ENCODE data around the gene MRPL42. TPM values are rescaled to one million over a fixed set of nuclear protein-coding genes. Genes with fewer than 3 reads are reported as not detected.

The MRPL42 gene
- total and polyA plus RNA-seq, 2 of the 4 experiments (the other 2 are of a cell fraction): 64.2 to 90.7 TPM

DNA sequence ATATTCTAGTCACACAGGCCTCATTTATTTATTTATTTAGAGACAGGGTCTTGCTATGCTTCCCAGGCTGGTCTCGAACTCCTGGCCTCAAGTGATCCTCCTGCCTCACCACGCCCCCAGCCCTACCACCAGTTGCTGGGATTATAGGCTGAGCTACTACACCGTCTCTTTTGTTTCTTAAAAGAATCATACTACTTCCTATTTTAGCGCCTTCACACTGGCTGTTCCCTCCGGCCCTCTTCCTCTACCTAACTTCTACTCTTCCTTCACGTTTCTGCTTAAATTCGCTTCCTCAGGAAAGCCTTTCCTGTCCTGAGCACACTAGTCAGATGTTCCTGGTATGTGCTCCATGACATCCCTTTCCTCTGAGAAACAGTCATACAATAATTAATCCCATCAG, 6.4 kb upstream of the MRPL42 start:
- Histone ChIP-seq H3K56ac (ENCODE audit: extremely low read depth, insufficient read depth, low read length) (no peak overlapping the region), H3K27me3 (ENCODE audit: control insufficient read depth, insufficient read depth, low read length) (no peaks in the 10 kb centered on the region), H4K20me1 (ENCODE audit: insufficient read depth, low read length) (no peaks in the 10 kb centered on the region; the same call in 1 of the 2 replicates), H2BK15ac (ENCODE audit: low read depth, low read length) (no peak overlapping the region), H2AK5ac (ENCODE audit: low read depth, low read length) (no peak overlapping the region), H3K4me2 (ENCODE audit: low read depth, low read length) (no peak overlapping the region), H3K18ac (ENCODE audit: low read depth, low read length) (no peak overlapping the region), H3K9me3 (ENCODE audit: control insufficient read depth, insufficient read depth, low read length) (no peaks in the 10 kb centered on the region), H3K9me1 (ENCODE audit: insufficient read depth, low read length) (no peaks in the 10 kb centered on the region), H3K4me1 (ENCODE audit: control insufficient read depth, insufficient read depth, low read length) (no peaks in the 10 kb centered on the region), H4K8ac (ENCODE audit: low read depth in 2 of 2, low read length in 2 of 2) (no peak overlapping the region), H2BK120ac (ENCODE audit: low read depth, low read length) (no peak overlapping the region), H2AFZ (replicated peaks; ENCODE audit: low read length, poor library complexity) (no peak overlapping the region), H3K4ac (ENCODE audit: low read depth, low read length) (no peak overlapping the region), H3K36me3 (ENCODE audit: control insufficient read depth, insufficient read depth, low read length) (no peaks in the 10 kb centered on the region), H3K79me1 (ENCODE audit: low read depth in 1 of 2, low read length in 2 of 2) (no peaks in the 10 kb centered on the region), H2BK5ac (ENCODE audit: low read depth, low read length, poor library complexity, severe bottlenecking) (no peak overlapping the region), H3K27ac (ENCODE audit: insufficient read depth, low read length) (no peak overlapping the region), H4K91ac (ENCODE audit: insufficient read depth, low read depth, low read length) (no peak overlapping the region), H3K9ac (ENCODE audit: low read depth, low read length) (no peak overlapping the region), H2AK9ac (replicated peaks; ENCODE audit: low read depth, low read length, poor library complexity) (no peak overlapping the region), H3K14ac (replicated peaks; ENCODE audit: low read depth, low read length) (no peak overlapping the region), H3K4me3 (ENCODE audit: insufficient read depth, low read depth, low read length) (no peak overlapping the region), H3K23ac (ENCODE audit: low read depth, low read length) (no peak overlapping the region), H2BK20ac (ENCODE audit: low read depth, low read length) (no peak overlapping the region), H4K5ac (ENCODE audit: low read depth, low read length) (no peak overlapping the region)
- BruUV-seq (replicated peaks): no TSS peak
- ChIA-PET CTCF (interaction anchor here (0.8 kb wide), 1 partner anchor 11 kb away, joined by 3 read pairs; no protein-coding TSS in a partner anchor), POLR2A (ENCODE audit: unreplicated experiment) (no interaction called here)
- TF ChIP-seq RAD21 (IDR thresholded peaks at IDR 0.05; ENCODE audit: low read length) (no peak), POLR2A (IDR thresholded peaks at IDR 0.05; ENCODE audit: low read depth, low read length) (no peak), RCOR1 (IDR thresholded peaks at IDR 0.05; ENCODE audit: insufficient replicate concordance, low read length) (no peak), MAFK (IDR thresholded peaks at IDR 0.05; ENCODE audit: low read depth, low read length) (no peak)
- DNase-seq (no peak), ATAC-seq (ENCODE audit: low read depth) (no peak)
- intact Hi-C loops (cut with micrococcal nuclease): no loop called here
- 76% methylated on average over 4 of the region's 7 CpGs; no CpG with 5 or more reads in 1 of the 2 experiments for WGBS, 2 experiments (ENCODE audit: extremely low coverage in 2 of 2, insufficient read length in 1 of 2)
- in situ Hi-C loops (cut with MboI; ENCODE audit: low sequenced_read_pairs): no loop called here
- dilution Hi-C loops (cut with HindIII; ENCODE audit: low sequenced_read_pairs, unreplicated experiment): no loop called here
